Limb (tissue), 2 donors: ENCODE measurements around the gene TMEM255B.
"Not testable (repeated sequence)": the region's sequence is repeated elsewhere in the genome, so short reads cannot be mapped to it uniquely, and the experiment has no call there.

ENCODE experiments used
- DNase-seq, 2 donors: peaks; one replicate each; pipeline ENCODE4 v3.0.0-alpha.2; 2016; ENCODE audit errors: extremely low spot score in 2 of 2

The TMEM255B gene

GRCh38 chr13:113832631-113833030 is 73.6 kb downstream of the TMEM255B start:
- DNase-seq: no peak

DNA sequence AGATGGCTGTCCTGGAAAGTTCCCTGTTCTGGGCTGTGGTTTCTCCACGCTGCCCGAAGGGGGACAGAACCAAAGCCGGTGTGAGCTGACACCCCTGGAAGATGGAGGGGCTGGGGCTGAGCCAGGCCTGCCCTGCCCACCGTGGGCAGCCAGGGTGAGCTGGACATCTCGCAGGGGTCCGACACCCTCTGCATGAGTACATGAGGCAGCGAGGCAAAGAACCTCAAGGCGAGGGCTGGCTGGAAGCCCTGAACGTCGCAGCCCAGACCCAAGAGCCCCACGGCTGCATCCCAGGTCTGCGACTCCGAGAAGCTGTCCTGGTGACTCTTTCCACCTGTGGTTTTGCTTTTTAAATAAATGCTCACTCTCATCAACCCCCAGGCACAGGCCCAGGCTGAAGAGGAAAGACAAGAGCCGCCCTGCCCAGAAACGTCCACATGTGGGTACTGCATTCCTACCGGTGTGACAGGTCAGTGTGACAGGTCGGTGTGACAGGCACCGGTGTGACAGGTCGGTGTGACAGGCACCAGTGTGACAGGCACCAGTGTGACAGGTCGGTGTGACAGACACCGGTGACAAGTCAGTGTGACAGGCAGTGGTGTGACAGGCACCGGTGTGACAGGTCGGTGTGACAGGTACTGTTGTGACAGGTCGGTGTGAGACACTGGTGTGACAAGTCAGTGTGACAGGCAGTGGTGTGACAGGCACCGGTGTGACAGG is 74.2 kb downstream of the TMEM255B start:
- no peak for DNase-seq

DNA sequence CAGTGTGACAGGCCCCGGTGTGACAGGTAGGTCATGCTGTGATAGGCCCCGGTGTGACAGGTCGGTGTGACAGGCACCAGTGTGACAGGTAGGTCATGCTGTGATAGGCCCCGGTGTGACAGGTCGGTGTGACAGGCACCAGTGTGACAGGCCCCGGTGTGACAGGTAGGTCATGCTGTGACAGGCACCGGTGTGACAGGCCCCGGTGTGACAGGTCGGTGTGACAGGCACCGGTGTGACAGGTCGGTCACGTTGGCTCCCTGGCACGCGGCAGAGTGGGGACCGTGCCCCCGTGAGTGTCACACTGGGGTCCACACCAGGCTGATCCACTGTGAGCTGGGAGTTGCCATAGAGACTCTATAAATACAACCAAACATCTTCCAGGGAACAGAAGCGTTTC is 75.0 kb downstream of the TMEM255B start:
- DNase-seq: not testable (repeated sequence)

DNA sequence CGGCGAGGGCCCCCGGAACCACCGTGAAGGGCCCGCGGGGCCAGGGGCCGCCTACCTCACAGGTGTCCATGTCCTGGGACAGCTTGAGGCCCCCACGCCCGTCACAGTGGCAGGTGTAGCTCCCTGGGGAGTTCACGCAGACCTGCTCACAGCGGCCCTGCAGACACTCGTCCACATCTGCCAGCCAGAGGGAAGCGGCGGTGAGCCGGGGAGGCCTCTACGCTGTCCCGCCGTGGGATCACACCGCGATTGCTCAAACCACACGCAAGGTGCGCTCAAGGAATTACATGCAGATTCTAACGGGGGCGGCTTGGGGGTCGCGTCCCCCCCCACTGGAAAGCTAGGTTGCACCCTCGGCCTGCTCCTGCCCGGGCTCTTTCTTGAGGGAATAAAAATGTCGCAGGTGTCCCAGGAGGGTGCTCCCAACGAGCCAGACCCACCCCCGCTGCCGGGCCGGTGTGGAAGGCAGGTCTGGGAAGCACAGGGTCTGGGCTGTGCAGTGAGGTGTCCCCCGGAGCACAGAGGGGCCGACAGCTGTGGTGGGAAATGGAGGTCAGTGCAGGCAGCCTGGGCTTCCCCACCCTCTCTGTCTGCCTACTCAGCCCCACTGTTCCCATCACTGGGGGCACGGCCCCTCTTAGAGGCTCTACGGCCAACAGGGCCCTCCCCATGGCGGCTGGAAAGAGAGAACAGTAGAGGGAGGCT is 75.6 kb downstream of the TMEM255B start:
- no peak for DNase-seq

DNA sequence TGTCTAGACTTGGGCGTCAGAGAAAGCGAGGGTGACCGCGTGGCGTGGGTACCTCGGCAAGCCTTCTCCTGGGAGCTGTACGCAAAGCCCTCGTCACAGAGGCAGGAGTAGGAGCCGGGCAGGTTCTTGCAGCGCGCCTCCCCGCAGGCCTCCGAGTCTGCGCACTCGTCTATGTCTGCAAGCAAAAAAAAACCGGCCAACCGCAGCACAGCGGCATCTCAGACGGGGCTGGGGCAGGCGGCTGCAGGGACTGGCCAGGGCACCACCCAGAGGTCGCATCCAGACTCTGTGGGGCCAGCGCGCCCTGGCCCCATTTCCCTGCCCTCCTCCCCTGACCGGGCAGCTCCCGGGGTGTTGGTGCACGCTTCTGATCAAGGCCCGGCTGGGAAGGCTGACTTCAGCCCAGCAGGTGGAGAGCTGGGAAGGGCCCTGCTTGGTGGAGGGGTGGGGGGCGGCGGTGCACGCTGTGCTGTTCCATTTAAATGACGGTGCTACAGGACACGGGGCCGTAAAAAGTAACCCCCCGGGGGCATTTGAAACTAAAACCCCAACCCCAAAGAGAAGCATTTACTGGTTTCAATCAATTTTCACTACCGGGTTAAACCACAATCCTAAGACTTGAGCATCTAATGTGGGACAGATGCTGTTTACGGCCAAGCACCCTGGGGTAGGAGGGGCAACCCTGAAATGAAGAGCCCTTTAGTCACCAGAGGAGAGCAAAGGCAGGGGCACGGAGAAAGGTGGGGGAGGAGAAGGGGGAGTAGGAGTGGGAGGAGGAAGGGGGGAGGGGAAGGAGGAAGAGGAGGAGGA is 76.6 kb downstream of the TMEM255B start:
- no peak for DNase-seq

DNA sequence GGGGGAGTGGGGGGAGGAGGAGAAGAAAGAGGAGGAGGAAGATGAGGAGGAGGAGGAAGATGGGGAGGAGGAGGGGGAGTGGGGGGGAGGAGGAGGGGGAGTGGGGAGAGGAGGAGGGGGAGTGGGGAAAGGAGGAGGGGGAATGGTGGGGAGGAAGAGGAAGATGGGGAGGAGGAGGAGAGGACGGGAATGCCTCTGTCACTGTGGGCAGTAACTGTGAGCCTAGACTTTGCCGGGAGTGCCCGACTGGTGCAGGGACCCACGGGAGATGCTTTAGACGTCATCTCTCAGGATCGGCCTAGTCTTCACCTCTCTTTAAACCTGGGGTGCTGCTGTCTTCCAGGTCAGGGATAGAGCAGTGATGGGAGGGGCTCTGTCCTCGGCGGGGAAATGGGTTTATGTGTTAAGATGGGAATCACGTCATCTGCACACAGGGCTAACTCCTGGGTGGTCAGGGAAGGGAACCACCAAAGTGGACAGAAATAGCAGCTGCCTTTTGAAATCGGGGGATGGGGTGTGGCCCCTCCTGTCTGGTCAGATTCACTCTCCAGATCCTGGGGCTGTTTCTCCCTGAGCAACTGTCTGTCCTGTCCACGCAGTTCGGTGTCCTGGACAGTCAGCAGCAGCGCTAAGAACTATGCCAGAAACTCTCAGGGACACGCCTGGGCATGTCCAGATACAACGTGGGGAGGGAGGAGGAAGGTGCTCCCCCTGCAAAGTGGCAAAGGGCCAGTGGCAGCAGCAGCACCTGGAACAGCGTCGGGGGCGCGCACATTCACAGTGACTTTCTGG is 77.9 kb downstream of the TMEM255B start:
- no peak for DNase-seq

DNA sequence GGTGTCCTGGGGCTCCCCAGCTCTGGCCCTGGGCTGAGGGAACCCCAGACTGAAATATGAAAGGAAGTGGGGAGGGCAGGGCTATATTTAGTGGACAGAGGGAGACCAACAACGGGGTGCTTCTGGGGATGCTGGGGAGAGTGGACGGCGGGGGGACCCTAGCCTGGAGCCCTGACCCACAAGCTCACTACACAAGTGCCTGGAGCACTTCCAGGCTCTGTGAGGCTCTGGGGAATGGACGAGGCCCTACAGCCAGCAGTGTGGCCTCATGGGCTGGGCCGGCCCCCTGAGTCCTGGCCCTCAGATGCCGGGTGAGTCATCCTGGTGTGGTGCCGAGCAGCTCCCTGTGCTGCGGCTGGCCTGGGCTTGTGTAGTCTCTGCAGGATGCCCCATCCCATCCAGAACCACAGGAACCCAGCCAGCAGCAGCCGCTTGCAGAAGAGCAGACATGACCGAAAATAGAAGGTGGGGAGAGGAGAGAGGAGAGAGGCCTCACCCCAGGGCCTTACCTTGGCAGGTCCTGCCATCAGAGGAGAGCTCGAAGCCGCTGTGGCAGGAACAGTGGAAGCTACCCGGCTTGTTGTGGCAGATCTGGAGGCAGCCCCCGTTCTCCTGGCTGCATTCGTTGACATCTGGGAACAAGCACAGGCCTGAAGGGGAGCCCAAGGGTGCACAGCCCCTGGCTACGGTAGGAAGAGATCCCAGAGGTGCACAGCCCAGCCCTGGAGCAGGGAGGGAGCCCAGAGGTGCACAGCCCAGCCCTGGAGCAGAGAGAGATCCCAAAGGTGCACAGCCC is 78.7 kb downstream of the TMEM255B start:
- peak in 1 of 2 donors; percentile 60 for DNase-seq

- DNase-seq: no peak
Measured at GRCh38 chr13:113838711-113839201, 79.7 kb downstream of the TMEM255B start.

DNA sequence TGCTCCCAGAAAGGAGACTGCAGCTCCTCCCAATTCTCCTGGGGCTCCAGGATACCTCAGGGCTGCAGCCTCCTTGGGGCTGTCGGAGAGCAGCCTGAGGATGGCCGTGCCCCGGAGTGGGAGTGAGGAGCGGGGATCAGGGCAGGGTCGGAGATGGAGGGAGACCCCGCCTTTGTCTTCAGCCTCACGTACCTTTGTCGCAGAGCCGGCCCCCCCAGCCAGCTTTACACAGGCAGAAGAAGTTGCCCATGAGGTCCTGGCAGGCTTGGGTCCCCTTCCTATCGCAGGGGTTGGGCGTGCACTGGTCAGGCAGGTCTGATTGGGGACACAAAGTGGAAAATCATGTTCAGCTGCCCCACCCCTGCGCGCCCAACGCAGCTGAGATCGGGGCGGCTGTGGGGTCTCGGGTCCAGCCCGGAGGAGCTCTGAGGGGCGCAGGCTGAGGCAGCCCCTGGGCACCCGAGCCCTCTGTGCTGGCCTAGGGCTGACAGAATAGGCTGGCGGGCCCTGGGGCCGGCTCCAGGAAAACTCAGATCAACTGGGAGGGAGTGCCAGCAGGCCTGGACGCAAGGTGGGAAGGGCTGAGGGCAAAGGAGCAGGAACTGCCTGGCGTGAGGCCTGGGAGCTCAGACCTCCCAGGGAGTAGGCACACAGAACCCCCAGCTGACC is 80.6 kb downstream of the TMEM255B start:
- DNase-seq: no peak

GRCh38 chr13:113840541-113841352 is 81.7 kb downstream of the TMEM255B start:
- peak in 1 of 2 donors; percentile 49 for DNase-seq

DNA sequence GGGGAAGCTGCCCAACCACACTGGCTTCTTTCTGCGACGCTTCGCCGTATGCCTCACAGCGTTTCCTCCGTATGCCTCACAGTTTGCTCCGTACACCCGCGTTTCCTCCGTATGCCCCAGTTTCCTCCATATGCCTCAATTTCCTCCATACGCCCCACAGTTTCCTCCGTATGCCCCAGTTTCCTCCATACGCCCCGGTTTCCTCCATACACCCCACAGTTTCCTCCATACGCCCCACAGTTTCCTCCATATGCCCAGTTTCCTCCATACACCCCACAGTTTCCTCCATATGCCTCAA is 82.3 kb downstream of the TMEM255B start:
- DNase-seq: no peak

DNA sequence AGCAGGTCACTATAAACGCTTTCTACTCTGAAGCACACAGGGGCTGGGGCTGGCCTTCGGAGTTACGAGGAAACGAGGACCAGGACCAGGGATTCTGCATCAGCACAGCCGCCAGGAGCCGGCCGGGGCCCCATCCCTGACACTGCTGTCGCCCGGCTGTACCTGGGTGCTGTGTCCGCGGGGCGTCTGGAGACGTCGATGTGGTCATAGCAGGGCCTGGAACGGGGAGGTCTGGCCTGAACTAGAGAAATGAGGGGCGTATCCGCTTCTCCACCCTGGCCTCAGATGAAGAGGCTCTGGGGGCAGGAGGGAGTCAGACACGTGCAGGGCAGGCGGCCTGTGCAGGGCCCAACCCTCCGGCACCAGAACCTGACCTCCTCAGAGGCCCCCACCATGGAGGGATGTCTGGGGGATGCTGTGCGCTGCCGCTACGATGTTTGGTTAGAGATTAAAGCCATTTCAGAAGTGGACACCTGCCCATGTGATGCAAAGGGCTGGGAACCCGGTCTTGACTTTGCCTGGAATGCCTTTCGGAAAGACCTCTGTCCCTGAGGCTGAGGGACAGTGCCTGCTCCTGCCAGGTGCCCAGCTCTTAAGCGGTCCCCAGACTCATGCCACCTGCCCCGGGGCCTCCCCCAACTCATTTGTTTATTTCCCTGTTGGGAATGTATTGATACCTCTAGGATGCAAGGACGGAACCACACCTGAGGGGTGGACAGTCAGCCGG is 83.5 kb downstream of the TMEM255B start:
- DNase-seq: no peak

DNA sequence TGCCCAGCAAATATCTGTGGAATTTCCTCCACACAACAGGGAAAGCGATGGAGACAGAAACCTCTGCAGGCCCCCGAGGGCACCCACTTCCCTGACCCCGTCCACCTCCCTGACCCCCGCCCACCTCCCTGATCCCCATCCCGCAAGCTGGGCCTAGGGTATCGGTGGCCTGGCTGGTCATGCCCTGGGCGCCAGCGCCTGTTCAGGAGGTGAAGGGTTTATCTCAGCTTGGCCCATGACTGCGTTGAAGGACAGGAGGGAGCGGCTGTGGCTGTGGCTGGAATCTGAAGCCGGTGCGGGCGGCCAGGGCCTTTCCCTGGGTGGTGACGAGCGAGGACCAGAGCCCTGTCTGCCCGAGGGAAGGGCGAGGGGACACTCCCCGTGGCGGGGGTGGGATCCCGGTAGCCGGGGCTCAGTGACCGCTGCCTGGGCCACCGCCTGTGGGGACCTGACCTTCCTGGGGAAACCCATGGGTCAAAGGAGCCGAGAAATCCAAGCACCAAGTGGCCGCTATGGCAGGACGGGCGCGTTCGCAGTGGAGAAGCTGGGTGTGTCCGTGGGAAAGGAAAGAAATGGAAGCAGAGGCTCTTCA is 84.1 kb downstream of the TMEM255B start:
- DNase-seq: no peak

GRCh38 chr13:113843864-113844556 is 85.0 kb downstream of the TMEM255B start:
- DNase-seq: no peak

- DNase-seq: no peak
Measured at GRCh38 chr13:113845055-113845454, 86.0 kb downstream of the TMEM255B start.

- no peak for DNase-seq
Measured at GRCh38 chr13:113845723-113846635, 87.0 kb downstream of the TMEM255B start.
